MM.1S (cell line): ENCODE data around the gene TSHZ3.

Experiments
- DNase-seq: peaks from one replicate; pipeline ENCODE4 v3.0.0-alpha.2; 2015
- H2AFZ ChIP-seq: fragments of 300-600 bp; sonication (generic); 2 replicates; pipeline ENCODE4 v1.6.0; 2016; ENCODE audit warnings: antibody characterized with exemption, low read length
- H3F3A ChIP-seq: fragments of 300-600 bp; sonication (generic); 2 replicates; pipeline ENCODE4 v1.6.1; 2016; ENCODE audit warnings: mild to moderate bottlenecking, antibody characterized with exemption, low read length, moderate library complexity, mixed read lengths; ENCODE audit not compliant: insufficient read depth
- H3K27ac ChIP-seq: fragments of 300-600 bp; sonication (generic); 2 replicates; pipeline ENCODE4 v1.5.1; 2016; ENCODE audit warnings: mild to moderate bottlenecking, low read length
- H3K27me3 ChIP-seq: fragments of 300-600 bp; sonication (generic); replicated peaks from 2 replicates; pipeline ENCODE4 v1.6.0; 2016; ENCODE audit warnings: low read length; ENCODE audit not compliant: insufficient read depth
- H3K36me3 ChIP-seq: fragments of 300-600 bp; sonication (generic); replicated peaks from 2 replicates; pipeline ENCODE4 v1.6.1; 2016; ENCODE audit warnings: mild to moderate bottlenecking, low read length, mixed read lengths; ENCODE audit not compliant: insufficient read depth
- H3K4me1 ChIP-seq: fragments of 300-600 bp; sonication (generic); 2 replicates; pipeline ENCODE4 v1.6.1; 2016; ENCODE audit warnings: low read length, mixed read lengths
- H3K4me2 ChIP-seq: fragments of 300-600 bp; sonication (generic); 2 replicates; pipeline ENCODE4 v1.6.0; 2016; ENCODE audit warnings: low read depth, low read length
- H3K4me3 ChIP-seq: fragments of 300-600 bp; sonication (generic); 2 replicates; pipeline ENCODE4 v1.5.1; 2016; ENCODE audit warnings: low read length, mixed read lengths
- H3K79me2 ChIP-seq: fragments of 300-600 bp; sonication (generic); 2 replicates; pipeline ENCODE4 v1.6.1; 2016; ENCODE audit warnings: mixed run types, low read length, mixed read lengths
- H3K9ac ChIP-seq: fragments of 300-600 bp; sonication (generic); 2 replicates; pipeline ENCODE4 v1.6.1; 2016; ENCODE audit warnings: low read length, mixed read lengths
- H3K9me2 ChIP-seq: fragments of 300-600 bp; sonication (generic); replicated peaks from 2 replicates; pipeline ENCODE4 v1.6.1; 2016; ENCODE audit warnings: mild to moderate bottlenecking, low read length, mixed read lengths; ENCODE audit not compliant: insufficient read depth
- H3K9me3 ChIP-seq: fragments of 300-600 bp; sonication (generic); replicated peaks from 2 replicates; pipeline ENCODE4 v1.6.1; 2016; ENCODE audit warnings: mild to moderate bottlenecking, low read length, mixed read lengths; ENCODE audit not compliant: insufficient read depth
- H4K20me1 ChIP-seq: fragments of 300-600 bp; sonication (generic); 2 replicates; pipeline ENCODE4 v1.6.1; 2016; ENCODE audit warnings: mild to moderate bottlenecking, low read length, moderate library complexity, mixed read lengths; ENCODE audit not compliant: insufficient read depth
- EZH2 ChIP-seq: fragments of 300-600 bp; sonication (generic); optimal IDR thresholded peaks from 2 replicates; pipeline ENCODE3; 2017; ENCODE audit warnings: low read depth, mild to moderate bottlenecking, antibody characterized with exemption, low read length, mixed read lengths
- EZH2phosphoT487 ChIP-seq: fragments of 300-600 bp; sonication (generic); IDR thresholded peaks from 2 replicates; pipeline ENCODE4 v1.6.1; 2018; ENCODE audit warnings: antibody characterized with exemption, low read length
- TF ChIP-seq, protein P1 (sequence below): fragments of 300-600 bp; sonication (generic); IDR thresholded peaks from 2 replicates; pipeline ENCODE4 v1.5.1; 2016; ENCODE audit warnings: antibody characterized with exemption, low read length, mixed read lengths

TSHZ3 gene

DNA sequence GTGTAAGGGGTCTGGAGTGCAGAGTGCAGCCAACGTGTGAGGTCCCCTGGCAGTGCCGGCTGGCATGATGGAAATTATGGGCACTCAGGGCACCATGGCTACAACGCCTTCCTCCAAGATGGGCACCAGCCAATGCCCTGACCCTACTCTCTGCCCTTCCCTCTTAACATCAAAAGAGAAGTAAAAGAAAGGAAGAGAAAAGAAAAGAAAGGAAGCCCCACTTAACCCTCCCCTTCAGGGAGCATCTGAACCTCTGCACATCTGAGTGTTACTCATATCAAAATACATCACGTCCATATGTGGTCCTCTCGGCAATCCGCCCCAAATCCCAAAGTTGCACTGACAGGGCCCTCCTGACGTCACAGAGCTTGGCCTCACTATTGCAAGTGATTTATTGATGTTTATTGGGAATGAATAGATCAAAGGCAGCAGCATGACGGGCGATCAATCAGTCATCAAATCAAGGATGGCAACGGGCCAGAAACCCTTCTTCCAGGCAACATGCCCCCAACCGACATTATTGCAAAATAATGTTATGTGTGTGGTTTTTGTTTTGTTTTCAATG is 1.3 kb downstream of the TSHZ3 start:
- Histone ChIP-seq H3K27ac (no peak overlapping the region), H3K4me1 (no peaks in the 10 kb centered on the region), H3K36me3 (no peaks in the 10 kb centered on the region), H3K27me3 (peaks cover 54% of the 10 kb centered on the region), H2AFZ (no peak overlapping the region), H4K20me1 (no peaks in the 10 kb centered on the region), H3K9me3 (no peaks in the 10 kb centered on the region), H3K9me2 (no peaks in the 10 kb centered on the region), H3F3A (no peaks in the 10 kb centered on the region), H3K4me2 (no peak overlapping the region), H3K9ac (no peak overlapping the region), H3K4me3 (no peak overlapping the region), H3K79me2 (no peaks in the 10 kb centered on the region)
- DNase-seq = no peak
- TF ChIP-seq EZH2 (no peak), EZH2phosphoT487 (no peak)
- TF ChIP-seq, protein P1, sequence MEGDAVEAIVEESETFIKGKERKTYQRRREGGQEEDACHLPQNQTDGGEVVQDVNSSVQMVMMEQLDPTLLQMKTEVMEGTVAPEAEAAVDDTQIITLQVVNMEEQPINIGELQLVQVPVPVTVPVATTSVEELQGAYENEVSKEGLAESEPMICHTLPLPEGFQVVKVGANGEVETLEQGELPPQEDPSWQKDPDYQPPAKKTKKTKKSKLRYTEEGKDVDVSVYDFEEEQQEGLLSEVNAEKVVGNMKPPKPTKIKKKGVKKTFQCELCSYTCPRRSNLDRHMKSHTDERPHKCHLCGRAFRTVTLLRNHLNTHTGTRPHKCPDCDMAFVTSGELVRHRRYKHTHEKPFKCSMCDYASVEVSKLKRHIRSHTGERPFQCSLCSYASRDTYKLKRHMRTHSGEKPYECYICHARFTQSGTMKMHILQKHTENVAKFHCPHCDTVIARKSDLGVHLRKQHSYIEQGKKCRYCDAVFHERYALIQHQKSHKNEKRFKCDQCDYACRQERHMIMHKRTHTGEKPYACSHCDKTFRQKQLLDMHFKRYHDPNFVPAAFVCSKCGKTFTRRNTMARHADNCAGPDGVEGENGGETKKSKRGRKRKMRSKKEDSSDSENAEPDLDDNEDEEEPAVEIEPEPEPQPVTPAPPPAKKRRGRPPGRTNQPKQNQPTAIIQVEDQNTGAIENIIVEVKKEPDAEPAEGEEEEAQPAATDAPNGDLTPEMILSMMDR = no peak

GRCh38 chr19:31347354-31347753 is 1.9 kb downstream of the TSHZ3 start:
- H3K9me3 ChIP-seq = no peaks in the 10 kb centered on the region
- no peaks in the 10 kb centered on the region for H3K36me3 ChIP-seq
- peaks cover 58% of the 10 kb centered on the region for H3K27me3 ChIP-seq
- no peak overlapping the region for H3K4me2 ChIP-seq
- H4K20me1 ChIP-seq = no peaks in the 10 kb centered on the region
- no peaks in the 10 kb centered on the region for H3K79me2 ChIP-seq
- H2AFZ ChIP-seq = no peak overlapping the region
- H3F3A ChIP-seq = no peaks in the 10 kb centered on the region
- no peak overlapping the region for H3K4me3 ChIP-seq
- H3K4me1 ChIP-seq = no peaks in the 10 kb centered on the region
- H3K9ac ChIP-seq = no peak overlapping the region
- H3K9me2 ChIP-seq = no peaks in the 10 kb centered on the region
- TF ChIP-seq EZH2 = no peak
- TF ChIP-seq, protein P1 = no peak
- TF ChIP-seq EZH2phosphoT487 = no peak
- no peak for DNase-seq
- no peak overlapping the region for H3K27ac ChIP-seq

DNA sequence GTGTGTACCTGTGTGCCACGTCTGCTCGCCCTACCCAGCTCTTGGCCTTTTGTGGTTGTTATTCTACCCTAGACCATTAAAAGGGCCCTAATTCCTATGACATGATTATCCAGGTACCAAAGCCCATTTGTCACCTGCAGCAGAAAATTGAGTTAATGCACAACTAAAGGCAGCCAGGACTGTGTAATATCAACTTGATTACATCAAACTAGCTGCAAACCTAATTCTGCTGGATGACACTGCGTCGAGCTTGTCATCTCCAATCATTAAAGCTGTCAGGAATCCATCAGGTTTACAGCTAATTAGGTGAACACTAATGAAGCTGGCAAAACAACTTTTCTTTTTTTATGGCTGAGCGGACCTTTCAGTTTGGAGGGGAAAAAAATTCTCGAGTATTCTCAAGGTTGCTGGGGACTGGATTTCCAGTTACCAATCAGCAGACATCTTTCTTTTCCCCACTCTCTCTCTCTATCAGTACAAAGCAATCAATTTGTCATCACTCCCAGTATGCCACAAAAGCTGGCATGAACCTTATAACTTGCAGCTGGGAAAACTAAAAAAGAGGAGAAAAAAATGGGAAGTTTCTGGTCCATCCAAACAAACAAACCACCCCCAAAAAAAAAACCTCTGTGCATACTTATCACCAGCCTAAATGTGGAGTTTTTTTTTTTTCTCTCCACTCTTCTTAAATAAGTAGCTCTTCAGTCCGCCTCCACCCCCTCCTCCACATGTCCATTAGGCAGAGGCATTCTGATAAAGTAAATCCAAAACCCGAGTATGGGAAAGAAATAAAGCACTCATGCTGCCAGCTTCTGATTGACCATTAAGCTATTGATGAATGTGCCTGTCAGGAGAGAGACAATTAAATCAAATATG is 2.8 kb downstream of the TSHZ3 start:
- TF ChIP-seq EZH2phosphoT487 (no peak), EZH2 (no peak)
- TF ChIP-seq, protein P1 = no peak
- Histone ChIP-seq H3K79me2 (no peaks in the 10 kb centered on the region), H3K27me3 (peaks cover 68% of the 10 kb centered on the region), H3K9ac (no peak overlapping the region), H3K4me3 (no peak overlapping the region), H4K20me1 (no peaks in the 10 kb centered on the region), H3K9me3 (no peaks in the 10 kb centered on the region), H2AFZ (no peak overlapping the region), H3K36me3 (no peaks in the 10 kb centered on the region), H3F3A (no peaks in the 10 kb centered on the region), H3K27ac (no peak overlapping the region), H3K4me2 (no peak overlapping the region), H3K9me2 (no peaks in the 10 kb centered on the region), H3K4me1 (no peaks in the 10 kb centered on the region)
- DNase-seq = no peak
